Mammary microvascular endothelial cell (primary cell): Measurements from ENCODE around the gene SLC35E1. TPM values are rescaled to one million over a fixed set of nuclear protein-coding genes. Genes with fewer than 3 reads are reported as not detected.

Source experiments
- total RNA-seq: library from RNA; depleted of rRNA; stranded (reverse); fragments of >200 nt; gene quantifications from 2 replicates; pipeline ENCODE4 v1.2.3, GENCODE V29; 2015

SLC35E1 gene
- total RNA-seq: 19.1 and 25.3 TPM in 2 replicates

DNA sequence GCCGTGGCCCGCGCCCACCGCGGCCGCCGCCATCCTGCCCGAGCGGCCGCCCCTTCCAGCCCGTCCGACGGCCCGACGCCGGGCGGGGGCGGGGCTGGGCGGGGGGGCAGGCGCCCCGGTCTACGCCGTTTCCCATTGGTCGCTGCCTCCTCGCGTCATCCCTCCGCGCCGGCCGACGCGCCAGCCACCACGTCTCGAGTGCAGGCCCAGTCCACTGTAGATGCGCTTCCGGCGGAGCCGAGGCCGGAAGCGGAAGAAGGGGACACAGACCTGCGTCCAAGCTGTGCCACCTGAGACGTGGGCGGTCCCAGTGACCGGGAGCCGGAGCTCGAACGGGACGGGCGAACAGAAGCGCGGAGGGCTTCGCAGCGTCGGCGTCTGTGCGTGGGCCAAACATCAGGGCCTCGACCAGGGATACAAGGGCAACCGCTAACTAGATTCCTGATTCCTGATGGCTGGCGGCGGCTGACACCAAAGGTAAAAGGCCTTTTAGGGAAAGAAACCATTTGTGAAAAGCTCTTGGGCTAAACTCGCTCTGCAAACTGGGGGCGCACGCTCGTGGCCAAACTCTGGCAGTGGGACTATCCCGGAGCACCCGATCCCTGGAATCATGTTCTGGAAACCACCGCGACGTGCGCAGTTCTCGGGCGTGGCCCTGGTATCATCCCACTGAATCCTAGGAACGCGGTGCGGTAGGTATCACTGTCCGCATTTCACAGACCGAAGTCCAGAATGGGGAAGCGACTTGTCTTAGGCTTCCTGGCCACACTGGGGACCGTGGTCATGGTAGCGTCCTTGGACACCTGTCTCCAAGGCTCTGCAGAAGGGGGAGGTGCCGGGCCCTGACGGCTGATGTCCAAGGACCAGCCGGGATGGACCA, at the start of gene SLC35E1:
TSS of gene SLC35E1 (minus strand) at position 84 of the 880 bp plus-strand sequence. CDS start at position 33, 51 bp downstream.

DNA sequence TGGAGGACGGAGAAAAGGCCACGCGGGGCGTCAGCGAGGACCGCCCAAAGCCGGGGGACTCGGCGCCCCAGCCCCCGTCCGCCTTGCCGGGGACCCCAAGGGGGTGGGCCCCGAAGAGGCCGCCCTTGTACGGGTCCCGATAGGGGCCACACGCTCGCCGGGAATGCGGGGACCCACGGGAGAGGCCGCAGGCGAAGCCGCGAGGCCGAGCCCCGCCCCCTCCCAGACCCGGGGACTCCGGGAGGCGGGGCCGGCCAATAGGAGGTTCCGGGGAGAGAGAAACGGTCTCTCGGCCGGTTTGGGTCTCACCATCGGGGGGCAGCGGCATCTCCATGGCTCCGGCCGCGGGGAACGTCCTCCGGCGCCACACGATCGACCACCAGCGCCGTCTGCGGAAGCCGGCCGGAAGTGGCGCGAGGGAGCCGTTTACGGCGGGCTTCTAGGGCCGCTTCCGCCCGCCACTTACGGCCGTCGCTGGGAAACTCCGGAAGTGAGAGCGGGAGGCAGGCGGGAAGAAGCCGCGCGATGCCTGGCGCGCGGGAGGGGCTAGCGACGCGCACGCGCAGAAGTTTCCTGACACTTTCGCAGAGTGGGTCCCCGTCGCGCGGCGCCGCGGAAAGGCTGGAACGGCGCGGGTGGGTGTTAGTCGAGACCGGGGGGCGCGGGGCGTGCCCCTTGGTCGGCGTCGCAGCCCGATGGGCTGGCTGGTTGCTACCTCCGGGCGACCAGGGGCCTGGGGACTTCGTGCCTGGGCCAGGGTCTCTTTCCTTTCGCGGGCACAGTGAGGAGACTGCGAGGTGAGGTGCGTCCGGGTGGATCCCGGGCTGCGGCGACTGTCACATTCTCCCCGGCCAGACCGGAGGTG, 29.9 kb downstream of the SLC35E1 start, which contains the start of gene CHERP:
TSS of gene CHERP (minus strand) at position 393 of the 865 bp plus-strand sequence. CDS start at position 334, 59 bp downstream.

Other genes with a start within 250 kb of the SLC35E1 start
- 10.0 and 13.3 TPM in 2 replicates for gene KLF2, start 247.6 kb downstream of the SLC35E1 start, total RNA-seq
- gene EPS15L1, start 100.4 kb downstream of the SLC35E1 start, total RNA-seq: 8.7 and 10.6 TPM in 2 replicates
- not detected in 2 replicates for gene CALR3, start 76.2 kb downstream of the SLC35E1 start, total RNA-seq
- gene C19orf44, start 76.0 kb downstream of the SLC35E1 start, total RNA-seq: 2.2 and 2.7 TPM in 2 replicates
- 5.3 and 5.7 TPM in 2 replicates for gene CHERP, start 30.0 kb downstream of the SLC35E1 start, total RNA-seq
- gene MED26, start 55.8 kb upstream of the SLC35E1 start, total RNA-seq: 5.1 and 7.6 TPM in 2 replicates
- gene SMIM7, start 87.7 kb upstream of the SLC35E1 start, total RNA-seq: 75.2 and 79.1 TPM in 2 replicates
- gene TMEM38A, start 88.7 kb upstream of the SLC35E1 start, total RNA-seq: 0.20 and 0.69 TPM in 2 replicates
- not detected in 2 replicates for gene NWD1, start 147.4 kb upstream of the SLC35E1 start, total RNA-seq